ENCODE measurements around the gene TPGS2.
"Not testable (repeated sequence)": the region's sequence is repeated elsewhere in the genome, so short reads cannot be mapped to it uniquely, and the experiment has no call there.

The TPGS2 gene

GRCh38 chr18:36828630-36829361, at the start of gene TPGS2, which contains the start of gene KIAA1328:
Gene TPGS2, minus strand, starts transcription at chr18:36829002. Its CDS starts 235 bp downstream, at chr18:36828767.
Gene KIAA1328, plus strand, starts transcription at chr18:36829127. Its CDS starts 12 bp downstream, at chr18:36829139.
- DNase-seq (ENCODE audit: low read depth, low spot score), result peak; percentile 76

- DNase-seq (ENCODE audit: low read depth, low spot score), result not testable (repeated sequence)
These were observed 45.0 kb upstream of the TPGS2 start for GRCh38 chr18:36873826-36874225.

GRCh38 chr18:36872329-36872728, 43.5 kb upstream of the TPGS2 start:
- no peak for DNase-seq (ENCODE audit: low read depth, low spot score)

- no peak for DNase-seq (ENCODE audit: low read depth, low spot score)
These were observed 43.0 kb upstream of the TPGS2 start for GRCh38 chr18:36871801-36872200.

- no peak for DNase-seq (ENCODE audit: low read depth, low spot score)
These were observed 38.3 kb upstream of the TPGS2 start for GRCh38 chr18:36867056-36867455.

GRCh38 chr18:36862182-36862581, 33.4 kb upstream of the TPGS2 start:
- no peak for DNase-seq (ENCODE audit: low read depth, low spot score)

- DNase-seq (ENCODE audit: low read depth, low spot score), result no peak
These were observed 28.0 kb upstream of the TPGS2 start for GRCh38 chr18:36856815-36857214.

GRCh38 chr18:36851202-36851590, 22.4 kb upstream of the TPGS2 start:
- DNase-seq (ENCODE audit: low read depth, low spot score), result no peak

- DNase-seq (ENCODE audit: low read depth, low spot score), result peak; percentile 36
These were observed 21.9 kb upstream of the TPGS2 start for GRCh38 chr18:36850527-36851201.

GRCh38 chr18:36849288-36850006, 20.6 kb upstream of the TPGS2 start:
- DNase-seq (ENCODE audit: low read depth, low spot score), result no peak

- DNase-seq (ENCODE audit: low read depth, low spot score), result no peak
These were observed 19.8 kb upstream of the TPGS2 start for GRCh38 chr18:36848609-36849008.

- no peak for DNase-seq (ENCODE audit: low read depth, low spot score)
These were observed 15.0 kb upstream of the TPGS2 start for GRCh38 chr18:36843784-36844183.

GRCh38 chr18:36843199-36843598, 14.4 kb upstream of the TPGS2 start:
- DNase-seq (ENCODE audit: low read depth, low spot score), result no peak

- DNase-seq (ENCODE audit: low read depth, low spot score), result no peak
These were observed 11.0 kb upstream of the TPGS2 start for GRCh38 chr18:36839835-36840234.

GRCh38 chr18:36835927-36836326, 7.1 kb upstream of the TPGS2 start:
- no peak for DNase-seq (ENCODE audit: low read depth, low spot score)

GRCh38 chr18:36833120-36833519, 4.3 kb upstream of the TPGS2 start:
- DNase-seq (ENCODE audit: low read depth, low spot score), result no peak

GRCh38 chr18:36831139-36831538, 2.3 kb upstream of the TPGS2 start:
- no peak for DNase-seq (ENCODE audit: low read depth, low spot score)

- DNase-seq (ENCODE audit: low read depth, low spot score), result no peak
These were observed 1.3 kb upstream of the TPGS2 start for GRCh38 chr18:36830158-36830495.

- DNase-seq (ENCODE audit: low read depth, low spot score), result no peak
These were observed 758 bp upstream of the TPGS2 start for GRCh38 chr18:36829362-36830157.

GRCh38 chr18:36828157-36828629, 609 bp downstream of the TPGS2 start:
- no peak for DNase-seq (ENCODE audit: low read depth, low spot score)

GRCh38 chr18:36826556-36826955, 2.2 kb downstream of the TPGS2 start:
- DNase-seq (ENCODE audit: low read depth, low spot score), result no peak

GRCh38 chr18:36825526-36825925, 3.3 kb downstream of the TPGS2 start:
- DNase-seq (ENCODE audit: low read depth, low spot score), result no peak

Data from smooth muscle cell of the brain vasculature (primary cell).